ENCODE data around the gene SEL1L2. TPM values are rescaled to one million over a fixed set of nuclear protein-coding genes. Genes with fewer than 3 reads are reported as not detected.
A peak's percentile ranks its signal among the peaks of the same experiment; 100 is the strongest.

Gene SEL1L2
- total RNA-seq, 1 donor from 2014 or later: not detected

GRCh38 chr20:13825465-13825864 lies 164.9 kb downstream of the SEL1L2 start:
- peaks cover 3% of the 10 kb centered on the region for H3K27me3 Mint-ChIP-seq
- no peak overlapping the region for H3K4me3 Mint-ChIP-seq
- no peak overlapping the region for H3K27ac Mint-ChIP-seq
- no peaks in the 10 kb centered on the region for H3K4me1 Mint-ChIP-seq (ENCODE audit: unreplicated experiment)
- peaks cover 4% of the 10 kb centered on the region for H3K36me3 Mint-ChIP-seq
- no peak for DNase-seq (ENCODE audit: extremely low spot score, unreplicated experiment)
- no peaks in the 10 kb centered on the region for H3K9me3 Mint-ChIP-seq
- no peak for TF ChIP-seq CTCF (conservative IDR thresholded peaks at IDR 0.05)

GRCh38 chr20:13824459-13824858 lies 166.0 kb downstream of the SEL1L2 start:
- DNase-seq (ENCODE audit: extremely low spot score, unreplicated experiment): no peak
- no peaks in the 10 kb centered on the region for H3K27me3 Mint-ChIP-seq
- no peak for TF ChIP-seq CTCF (conservative IDR thresholded peaks at IDR 0.05)
- no peak overlapping the region for H3K27ac Mint-ChIP-seq
- H3K4me1 Mint-ChIP-seq (ENCODE audit: unreplicated experiment): no peaks in the 10 kb centered on the region
- no peak overlapping the region for H3K4me3 Mint-ChIP-seq
- H3K9me3 Mint-ChIP-seq: no peaks in the 10 kb centered on the region
- H3K36me3 Mint-ChIP-seq: peaks cover 7% of the 10 kb centered on the region

- H3K27ac Mint-ChIP-seq: no peak overlapping the region
- TF ChIP-seq CTCF (conservative IDR thresholded peaks at IDR 0.05): no peak
- no peak overlapping the region for H3K4me3 Mint-ChIP-seq
- no peak for DNase-seq (ENCODE audit: extremely low spot score, unreplicated experiment)
- no peaks in the 10 kb centered on the region for H3K4me1 Mint-ChIP-seq (ENCODE audit: unreplicated experiment)
- H3K36me3 Mint-ChIP-seq: peaks cover 14% of the 10 kb centered on the region
- no peaks in the 10 kb centered on the region for H3K27me3 Mint-ChIP-seq
- H3K9me3 Mint-ChIP-seq: no peaks in the 10 kb centered on the region
Measured at GRCh38 chr20:13822459-13822858, 168.0 kb downstream of the SEL1L2 start.

- no peak overlapping the region for H3K4me3 Mint-ChIP-seq
- H3K27ac Mint-ChIP-seq: no peak overlapping the region
- no peaks in the 10 kb centered on the region for H3K4me1 Mint-ChIP-seq (ENCODE audit: unreplicated experiment)
- no peaks in the 10 kb centered on the region for H3K27me3 Mint-ChIP-seq
- H3K9me3 Mint-ChIP-seq: no peaks in the 10 kb centered on the region
- no peak for DNase-seq (ENCODE audit: extremely low spot score, unreplicated experiment)
- H3K36me3 Mint-ChIP-seq: peaks cover 14% of the 10 kb centered on the region
- TF ChIP-seq CTCF (conservative IDR thresholded peaks at IDR 0.05): no peak
Measured at GRCh38 chr20:13821876-13822275, 168.5 kb downstream of the SEL1L2 start.

GRCh38 chr20:13819885-13820645 lies 170.3 kb downstream of the SEL1L2 start:
- no peak for DNase-seq (ENCODE audit: extremely low spot score, unreplicated experiment)
- peak; percentile 84 for TF ChIP-seq CTCF (conservative IDR thresholded peaks at IDR 0.05)
- Mint-ChIP-seq H3K36me3 (peaks cover 17% of the 10 kb centered on the region), H3K4me3 (no peak overlapping the region), H3K27ac (no peak overlapping the region), H3K27me3 (no peaks in the 10 kb centered on the region), H3K4me1 (ENCODE audit: unreplicated experiment) (no peaks in the 10 kb centered on the region), H3K9me3 (no peaks in the 10 kb centered on the region)
